GM18505 (cell line): ENCODE data around the gene PDE9A.

Experiments
- ATAC-seq: cut with Tn5 transposase; IDR thresholded peaks from one replicate; pipeline ENCODE4 v1.9.1; 2021; ENCODE audit not compliant: unreplicated experiment
- POLR2A ChIP-seq: IDR thresholded peaks from 4 replicates; pipeline ENCODE4 v1.6.1; 2011; ENCODE audit warnings: borderline replicate concordance; ENCODE audit not compliant: insufficient read depth, insufficient read length; ENCODE audit errors: extremely low read depth

PDE9A gene

GRCh38 chr21:42721341-42721824, 68.0 kb downstream of the PDE9A start:
- TF ChIP-seq POLR2A, result no peak
- no peak for ATAC-seq

GRCh38 chr21:42722153-42722552, 68.7 kb downstream of the PDE9A start:
- TF ChIP-seq POLR2A, result no peak
- ATAC-seq, result no peak

- no peak for ATAC-seq
- no peak for TF ChIP-seq POLR2A
Observed at GRCh38 chr21:42722808-42723473, 69.5 kb downstream of the PDE9A start.

- TF ChIP-seq POLR2A, result no peak
- ATAC-seq, result no peak
Observed at GRCh38 chr21:42724226-42724920, 71.0 kb downstream of the PDE9A start.

- TF ChIP-seq POLR2A, result no peak
- ATAC-seq, result no peak
Observed at GRCh38 chr21:42725416-42725930, 72.1 kb downstream of the PDE9A start.

GRCh38 chr21:42731264-42732032, 78.0 kb downstream of the PDE9A start:
- ATAC-seq, result no peak
- TF ChIP-seq POLR2A, result no peak

GRCh38 chr21:42732033-42732410, 78.6 kb downstream of the PDE9A start:
- ATAC-seq, result no peak
- TF ChIP-seq POLR2A, result no peak

GRCh38 chr21:42733037-42733627, 79.7 kb downstream of the PDE9A start:
- ATAC-seq, result no peak
- TF ChIP-seq POLR2A, result no peak

- no peak for TF ChIP-seq POLR2A
- no peak for ATAC-seq
Observed at GRCh38 chr21:42733874-42734273, 80.5 kb downstream of the PDE9A start.

GRCh38 chr21:42734323-42734971, 81.0 kb downstream of the PDE9A start:
- ATAC-seq, result no peak

GRCh38 chr21:42735061-42735460, 81.6 kb downstream of the PDE9A start:
- ATAC-seq, result no peak

More at GRCh38 chr21:42734323-42734971, 81.0 kb downstream of the PDE9A start:
- TF ChIP-seq POLR2A, result no peak

GRCh38 chr21:42735944-42736343, 82.5 kb downstream of the PDE9A start:
- TF ChIP-seq POLR2A, result no peak
- no peak for ATAC-seq

More at GRCh38 chr21:42735061-42735460, 81.6 kb downstream of the PDE9A start:
- TF ChIP-seq POLR2A, result no peak

- no peak for ATAC-seq
- TF ChIP-seq POLR2A, result no peak
Observed at GRCh38 chr21:42736646-42737350, 83.4 kb downstream of the PDE9A start.
